Right atrium auricular region (tissue), 2 donors: ENCODE data around the gene ITIH4. TPM values are rescaled to one million over a fixed set of nuclear protein-coding genes. Genes with fewer than 3 reads are reported as not detected.

Experiments
- DNase-seq: peaks from one replicate; pipeline ENCODE4 v3.0.0-alpha.2; 2019; ENCODE audit warnings: low spot score
- H3K27ac ChIP-seq, 2 donors: fragments of 200-600 bp; sonication (generic); 1 replicate in 1 of 2; 2 replicates in 1 of 2; pipeline ENCODE4 v1.5.1; 2016 to 2019
- H3K27me3 ChIP-seq, 2 donors: fragments of 200-600 bp; sonication (generic); one replicate each; pipeline versions ENCODE4 v1.5.1 to v1.6.0; 2017 to 2019
- H3K36me3 ChIP-seq: fragments of 200-600 bp; sonication (generic); one replicate; pipeline ENCODE4 v1.5.1; 2016
- H3K4me1 ChIP-seq, 2 donors: fragments of 200-600 bp; sonication (generic); one replicate each; pipeline versions ENCODE4 v1.5.1 to v1.6.0; 2017 to 2019
- H3K4me3 ChIP-seq, 2 donors: fragments of 200-600 bp; sonication (generic); 1 replicate in 1 of 2; 2 replicates in 1 of 2; pipeline ENCODE4 v1.5.1; 2017 to 2019; ENCODE audit warnings: mild to moderate bottlenecking in 1 of 2, moderate library complexity in 1 of 2
- H3K9me3 ChIP-seq, 2 donors: fragments of 200-600 bp; sonication (generic); one replicate each; pipeline ENCODE4 v1.5.1; 2019
- CTCF ChIP-seq, 2 donors: fragments of 200-600 bp; sonication (generic); IDR thresholded peaks; one replicate each; pipeline ENCODE4 v1.5.1; 2019; ENCODE audit warnings: antibody characterized with exemption in 2 of 2
- total RNA-seq, 2 donors: library from RNA; depleted of rRNA; stranded (reverse); fragments of >200 nt; gene quantifications; one replicate each; pipeline ENCODE4 v1.1.0, GENCODE V29; 2016

ITIH4 gene
- total RNA-seq, 2 donors from 2014 or later, result 1.2 TPM; not detected in 1

- DNase-seq, result no peak
- H3K36me3 ChIP-seq, result no peaks in the 10 kb centered on the region
- TF ChIP-seq CTCF (IDR thresholded peaks at IDR 0.05), result no peak
- H3K9me3 ChIP-seq, result no peaks in the 10 kb centered on the region
- no peak overlapping the region for H3K27ac ChIP-seq
- H3K4me1 ChIP-seq, result no peaks in the 10 kb centered on the region
- H3K4me3 ChIP-seq, result no peak overlapping the region
- no peaks in the 10 kb centered on the region for H3K27me3 ChIP-seq
Observed at GRCh38 chr3:52782412-52783210, 47.9 kb downstream of the ITIH4 start.

GRCh38 chr3:52781741-52782140 is 48.7 kb downstream of the ITIH4 start:
- Histone ChIP-seq H3K27me3 (no peaks in the 10 kb centered on the region), H3K9me3 (no peaks in the 10 kb centered on the region), H3K27ac (no peak overlapping the region), H3K36me3 (no peaks in the 10 kb centered on the region), H3K4me3 (no peak overlapping the region), H3K4me1 (no peaks in the 10 kb centered on the region)
- no peak for TF ChIP-seq CTCF (IDR thresholded peaks at IDR 0.05)
- DNase-seq, result no peak

- H3K27ac ChIP-seq, result no peak overlapping the region
- peak; percentile 55 for DNase-seq
- H3K4me3 ChIP-seq, result no peak overlapping the region
- no peaks in the 10 kb centered on the region for H3K9me3 ChIP-seq
- no peaks in the 10 kb centered on the region for H3K4me1 ChIP-seq
- H3K27me3 ChIP-seq, result no peaks in the 10 kb centered on the region
- no peaks in the 10 kb centered on the region for H3K36me3 ChIP-seq
- TF ChIP-seq CTCF (IDR thresholded peaks at IDR 0.05), result no peak
Observed at GRCh38 chr3:52779837-52780585, 50.5 kb downstream of the ITIH4 start.

DNA sequence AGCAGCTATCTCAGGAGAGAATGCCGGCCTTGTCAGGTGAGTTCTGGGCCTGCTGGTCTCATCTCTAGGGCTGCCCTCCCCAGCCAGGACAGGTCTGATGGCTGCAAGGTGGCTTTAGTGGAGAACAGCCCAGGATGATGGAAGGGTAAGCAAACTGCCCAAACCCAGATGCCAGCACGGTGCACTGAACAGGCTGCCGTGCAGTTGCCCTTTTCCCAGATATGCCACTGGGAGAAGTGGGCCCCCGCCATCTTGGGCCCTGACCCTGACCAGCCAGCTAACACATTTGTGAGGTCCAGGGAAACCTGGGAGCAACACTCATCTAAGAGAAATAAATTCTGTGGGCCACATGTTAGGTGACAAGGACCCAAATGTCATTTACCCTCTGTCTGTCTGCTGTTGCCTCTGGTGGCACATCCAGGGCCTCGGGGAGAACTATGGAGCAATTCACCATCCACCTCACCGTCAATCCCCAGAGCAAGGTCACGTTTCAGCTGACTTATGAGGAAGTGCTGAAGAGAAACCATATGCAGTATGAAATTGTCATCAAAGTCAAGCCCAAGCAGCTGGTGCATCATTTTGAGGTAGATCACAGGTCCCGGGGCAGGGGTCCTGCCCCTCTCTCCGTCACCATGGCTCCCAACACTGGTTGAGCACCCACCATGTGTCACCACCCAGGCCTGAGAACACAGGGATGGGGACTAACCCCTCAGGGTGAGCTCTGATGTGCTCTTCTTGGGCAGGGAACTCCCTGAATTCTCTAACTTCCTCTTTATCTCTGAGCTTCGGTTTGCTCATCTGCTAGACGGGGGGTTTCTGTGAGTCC is 51.2 kb downstream of the ITIH4 start:
- DNase-seq, result peak; percentile 55
- no peaks in the 10 kb centered on the region for H3K4me1 ChIP-seq
- no peaks in the 10 kb centered on the region for H3K9me3 ChIP-seq
- H3K36me3 ChIP-seq, result no peaks in the 10 kb centered on the region
- TF ChIP-seq CTCF (IDR thresholded peaks at IDR 0.05), result no peak
- no peaks in the 10 kb centered on the region for H3K27me3 ChIP-seq
- H3K4me3 ChIP-seq, result no peak overlapping the region
- H3K27ac ChIP-seq, result no peak overlapping the region

- no peaks in the 10 kb centered on the region for H3K36me3 ChIP-seq
- no peaks in the 10 kb centered on the region for H3K4me1 ChIP-seq
- DNase-seq, result peak; percentile 50
- TF ChIP-seq CTCF (IDR thresholded peaks at IDR 0.05), result no peak
- no peak overlapping the region for H3K4me3 ChIP-seq
- H3K27me3 ChIP-seq, result no peaks in the 10 kb centered on the region
- no peaks in the 10 kb centered on the region for H3K9me3 ChIP-seq
- no peak overlapping the region for H3K27ac ChIP-seq
Observed at GRCh38 chr3:52777959-52778805, 52.3 kb downstream of the ITIH4 start.
